NK-92 (cell line): ENCODE data around the gene CAPZA1.
"Not testable (repeated sequence)": the region's sequence is repeated elsewhere in the genome, so short reads cannot be mapped to it uniquely, and the experiment has no call there.

Experiments used
- DNase-seq: peaks from one replicate; lab custom pipeline; 2025; ENCODE audit not compliant: unreplicated experiment; lab: John Stamatoyannopoulos, UW

CAPZA1 gene

DNA sequence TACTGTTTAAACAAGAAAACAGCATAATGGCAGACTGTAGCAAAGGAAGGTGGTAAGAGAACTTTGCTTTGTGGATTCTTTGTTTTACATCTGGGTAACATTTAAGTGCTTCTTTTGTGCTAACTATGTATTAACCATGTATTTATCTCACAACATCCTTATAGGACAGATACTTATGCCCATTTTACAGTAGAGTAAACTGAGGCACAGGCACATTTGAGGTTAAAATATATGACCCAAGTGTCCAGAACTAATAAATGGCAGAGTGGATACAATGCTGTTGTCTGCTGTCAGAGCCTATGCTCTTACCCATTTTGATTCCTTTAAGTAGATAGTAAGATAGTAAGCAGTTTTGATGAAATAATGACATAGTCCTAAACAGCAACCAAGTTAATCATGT is 7.3 kb downstream of the CAPZA1 start:
- DNase-seq = no peak

DNA sequence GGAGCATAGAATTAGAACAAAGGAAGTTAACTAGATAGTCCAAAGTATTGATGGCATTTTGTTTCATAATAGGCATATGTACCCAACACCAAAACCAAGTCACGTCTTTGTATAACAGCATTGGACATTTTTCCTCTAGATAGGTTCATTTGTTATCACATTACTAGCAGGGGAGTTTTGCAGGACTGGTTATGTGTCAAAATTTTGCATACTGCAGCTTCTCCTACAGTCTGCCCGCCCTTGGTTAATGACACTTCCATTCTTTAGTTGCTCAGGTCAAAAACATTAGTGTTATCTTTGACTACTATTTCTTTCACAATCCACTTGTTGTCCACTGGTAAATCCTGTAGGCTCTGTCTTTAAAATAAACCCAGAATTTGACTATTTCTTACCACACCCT is 8.9 kb downstream of the CAPZA1 start:
- no peak for DNase-seq

GRCh38 chr1:112629256-112629655 is 9.6 kb downstream of the CAPZA1 start:
- no peak for DNase-seq

DNA sequence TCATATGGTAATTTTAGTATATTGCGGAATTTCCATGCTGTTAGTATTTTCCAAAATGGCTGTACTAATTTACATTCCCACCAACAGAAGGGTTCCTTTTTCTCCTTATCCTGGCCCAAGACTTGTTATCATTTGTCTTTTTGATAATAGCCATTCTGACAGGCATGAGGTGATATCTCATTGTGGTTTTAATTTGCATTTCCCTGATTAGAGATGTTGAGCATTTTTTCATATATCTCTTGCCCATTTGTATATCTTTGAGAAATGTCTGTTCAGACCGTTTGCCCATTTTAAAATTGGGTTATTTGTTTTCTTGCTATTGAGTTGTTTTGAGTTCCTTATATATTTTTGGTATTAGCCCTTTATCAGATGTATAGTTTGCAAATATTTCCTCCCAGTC is 14.0 kb downstream of the CAPZA1 start:
- no peak for DNase-seq

GRCh38 chr1:112634367-112634766 is 14.7 kb downstream of the CAPZA1 start:
- DNase-seq = no peak

DNA sequence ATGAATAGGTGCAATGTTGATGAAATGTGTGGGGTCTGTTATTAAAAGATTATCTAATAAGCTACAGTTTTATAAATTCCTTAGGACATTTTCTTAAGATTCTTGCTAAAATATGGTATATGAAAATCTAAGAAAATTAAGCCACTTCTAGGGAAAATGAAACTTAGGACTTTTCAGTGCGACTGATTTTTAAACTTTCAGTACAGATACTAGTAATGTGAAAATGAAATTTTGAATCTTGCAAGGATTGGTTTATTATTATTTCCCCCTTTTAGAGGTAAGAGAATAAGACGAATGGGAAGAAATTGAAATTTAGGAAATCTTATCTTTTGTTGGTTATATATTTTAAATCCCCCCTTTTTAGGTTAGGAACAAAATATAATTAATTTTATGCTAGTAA is 16.4 kb downstream of the CAPZA1 start:
- DNase-seq = no peak

DNA sequence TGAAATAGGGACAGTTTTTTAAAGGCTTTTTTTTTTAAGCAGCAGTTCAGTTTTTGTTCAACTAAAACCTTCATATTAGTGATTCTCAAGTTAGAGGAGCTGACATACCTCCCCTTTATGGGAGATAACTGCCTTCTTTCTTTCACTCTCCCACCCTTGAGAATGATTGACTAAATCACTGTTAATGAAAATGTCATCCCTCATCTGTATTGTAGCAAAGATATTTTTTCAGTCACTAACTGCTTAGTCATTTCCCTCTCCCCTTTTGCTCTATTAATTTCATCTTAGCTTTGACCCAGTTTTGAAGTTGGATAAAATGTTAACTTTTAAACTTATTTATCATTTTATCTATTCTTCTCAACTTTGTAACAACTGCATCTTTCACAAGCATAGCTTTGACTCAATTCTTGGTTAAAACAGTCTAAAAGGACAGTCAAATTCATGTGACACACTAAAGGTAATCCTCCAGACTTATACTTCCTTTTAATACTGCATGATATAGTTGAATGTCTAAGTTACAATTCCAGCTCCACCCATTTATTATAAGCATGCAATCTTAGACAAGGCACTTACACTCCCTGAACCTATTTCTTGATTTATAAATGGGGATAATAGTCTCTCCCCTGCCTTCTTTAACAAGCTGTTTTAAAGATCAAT is 17.1 kb downstream of the CAPZA1 start:
- no peak for DNase-seq

GRCh38 chr1:112637254-112638109 is 17.9 kb downstream of the CAPZA1 start:
- DNase-seq = no peak

GRCh38 chr1:112638110-112638428 is 18.4 kb downstream of the CAPZA1 start:
- no peak for DNase-seq

DNA sequence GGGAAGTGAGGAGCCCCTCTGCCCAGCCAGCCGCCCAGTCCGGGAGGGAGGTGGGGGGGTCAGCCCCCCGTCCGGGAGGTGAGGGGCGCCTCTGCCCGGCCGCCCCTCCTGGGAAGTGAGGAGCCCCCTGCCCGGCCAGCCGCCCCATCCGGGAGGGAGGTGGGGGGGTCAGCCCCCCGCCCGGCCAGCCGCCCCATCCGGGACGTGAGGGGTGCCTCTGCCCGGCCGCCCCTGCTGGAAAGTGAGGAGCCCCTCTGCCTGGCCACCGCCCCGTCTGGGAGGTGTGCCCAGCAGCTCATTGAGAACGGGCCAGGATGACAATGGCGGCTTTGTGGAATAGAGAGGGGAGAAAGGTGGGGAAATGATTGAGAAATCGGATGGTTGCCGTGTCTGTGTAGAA is 20.8 kb downstream of the CAPZA1 start:
- not testable (repeated sequence) for DNase-seq

DNA sequence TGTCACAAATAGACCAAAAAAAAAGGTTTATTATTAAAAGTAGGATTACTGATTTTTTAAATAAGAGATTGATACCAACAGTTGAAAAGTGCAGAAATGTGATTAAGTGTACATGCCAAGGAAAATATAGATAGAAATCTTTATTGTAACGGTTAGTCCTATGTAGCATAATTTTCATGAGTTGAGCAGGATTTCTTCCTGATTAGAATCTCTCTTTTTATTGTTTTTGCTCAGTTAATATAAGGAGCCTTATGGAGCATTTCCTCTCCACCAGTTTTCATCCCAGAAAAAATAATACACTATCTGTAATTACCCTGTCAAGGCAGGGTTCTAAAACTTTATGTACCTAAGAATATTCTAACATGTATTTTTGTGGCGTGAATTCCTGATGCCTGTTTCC is 23.4 kb downstream of the CAPZA1 start:
- no peak for DNase-seq

DNA sequence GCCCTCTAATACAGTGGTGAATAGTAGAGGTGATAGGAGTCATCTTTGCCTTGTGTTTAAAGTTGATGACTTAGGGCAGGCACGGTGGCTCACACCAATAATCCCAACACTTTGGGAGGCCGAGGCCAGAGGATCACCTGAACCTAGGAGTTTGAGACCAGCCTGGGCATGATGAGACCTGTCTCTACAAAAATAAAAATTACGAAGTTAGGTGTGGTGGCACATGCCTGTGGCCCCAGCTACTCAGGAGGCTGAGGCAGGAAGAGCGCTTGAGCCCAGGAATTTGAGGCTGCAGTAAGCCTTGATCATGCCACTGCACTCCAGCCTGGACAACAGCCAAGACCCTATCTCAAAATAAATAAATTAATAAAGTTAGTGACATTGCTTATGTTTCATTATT is 26.6 kb downstream of the CAPZA1 start:
- no peak for DNase-seq

DNA sequence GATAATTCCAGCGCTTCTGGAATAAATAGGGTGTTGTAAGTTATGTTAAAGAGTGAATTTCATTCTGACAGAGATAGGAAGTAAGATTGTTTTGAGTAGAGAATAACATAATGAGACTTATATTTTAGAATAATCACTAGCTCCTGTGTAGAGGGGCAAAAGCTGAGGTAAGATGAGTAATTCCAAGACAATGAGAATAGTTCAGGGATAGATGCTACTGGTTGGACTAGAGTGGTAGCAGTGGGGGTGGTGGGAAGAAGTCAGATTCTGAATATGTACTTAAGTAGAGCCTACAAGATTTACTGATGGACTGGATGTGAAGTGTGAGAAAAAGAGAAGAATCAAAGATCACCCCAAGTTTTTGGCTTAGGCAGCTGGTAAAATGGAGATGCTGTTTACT is 31.6 kb downstream of the CAPZA1 start:
- DNase-seq = no peak

DNA sequence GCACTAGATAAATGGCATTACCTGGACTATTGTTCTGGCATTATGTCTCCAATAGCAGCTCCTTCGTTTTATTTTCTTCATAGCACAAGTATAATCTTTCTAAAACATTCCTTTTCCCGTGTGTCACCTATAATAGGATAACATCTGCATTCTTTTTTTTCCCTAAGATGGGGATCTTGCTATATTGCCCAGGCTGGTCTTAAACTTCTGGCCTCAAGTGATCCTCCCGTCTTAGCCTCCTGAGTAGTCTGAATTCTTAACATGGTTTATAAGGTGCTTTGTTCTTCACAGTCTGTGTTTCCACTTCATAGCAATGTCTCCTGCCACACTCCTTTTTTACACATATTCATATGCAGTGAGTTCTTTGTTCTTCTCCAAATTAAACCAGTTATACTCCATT is 46.2 kb downstream of the CAPZA1 start:
- no peak for DNase-seq

DNA sequence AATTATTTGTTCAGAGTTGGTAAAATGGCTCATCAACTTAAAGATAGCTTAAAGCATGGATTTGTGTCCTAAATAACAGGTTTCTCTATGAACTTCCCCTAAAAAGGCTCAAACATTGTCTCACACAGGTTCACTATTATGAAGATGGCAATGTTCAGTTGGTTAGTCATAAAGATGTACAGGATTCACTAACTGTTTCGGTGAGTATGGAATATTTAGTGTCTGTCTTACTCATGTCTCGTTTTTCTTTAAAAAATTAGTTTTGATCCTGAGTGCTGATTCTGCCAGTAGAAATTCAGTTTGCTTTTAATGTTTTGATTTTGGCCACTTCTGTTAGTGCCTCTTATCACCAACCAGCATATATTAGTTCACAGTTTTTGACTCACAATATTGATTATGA is 47.3 kb downstream of the CAPZA1 start:
- no peak for DNase-seq

DNA sequence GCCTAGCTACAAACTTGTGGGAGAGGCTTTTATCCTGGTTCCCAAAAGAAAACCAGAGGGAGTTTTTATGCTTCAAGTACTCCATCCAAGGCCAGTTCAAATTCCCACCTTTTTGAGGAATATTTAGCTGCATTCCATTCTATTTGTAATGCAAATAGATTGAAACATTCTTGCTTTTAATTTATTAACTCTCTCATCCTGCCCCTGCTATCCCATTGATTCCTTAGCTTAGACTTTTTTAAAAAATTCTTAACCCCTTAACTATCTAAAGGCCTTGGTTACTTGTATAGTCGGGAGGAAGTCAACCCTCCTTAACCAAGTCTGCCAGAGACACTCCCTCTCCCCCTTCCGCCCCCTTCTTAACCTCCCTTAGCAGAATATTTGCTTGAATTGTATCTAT is 52.4 kb downstream of the CAPZA1 start:
- no peak for DNase-seq

GRCh38 chr1:112672842-112673241 is 53.2 kb downstream of the CAPZA1 start:
- no peak for DNase-seq

DNA sequence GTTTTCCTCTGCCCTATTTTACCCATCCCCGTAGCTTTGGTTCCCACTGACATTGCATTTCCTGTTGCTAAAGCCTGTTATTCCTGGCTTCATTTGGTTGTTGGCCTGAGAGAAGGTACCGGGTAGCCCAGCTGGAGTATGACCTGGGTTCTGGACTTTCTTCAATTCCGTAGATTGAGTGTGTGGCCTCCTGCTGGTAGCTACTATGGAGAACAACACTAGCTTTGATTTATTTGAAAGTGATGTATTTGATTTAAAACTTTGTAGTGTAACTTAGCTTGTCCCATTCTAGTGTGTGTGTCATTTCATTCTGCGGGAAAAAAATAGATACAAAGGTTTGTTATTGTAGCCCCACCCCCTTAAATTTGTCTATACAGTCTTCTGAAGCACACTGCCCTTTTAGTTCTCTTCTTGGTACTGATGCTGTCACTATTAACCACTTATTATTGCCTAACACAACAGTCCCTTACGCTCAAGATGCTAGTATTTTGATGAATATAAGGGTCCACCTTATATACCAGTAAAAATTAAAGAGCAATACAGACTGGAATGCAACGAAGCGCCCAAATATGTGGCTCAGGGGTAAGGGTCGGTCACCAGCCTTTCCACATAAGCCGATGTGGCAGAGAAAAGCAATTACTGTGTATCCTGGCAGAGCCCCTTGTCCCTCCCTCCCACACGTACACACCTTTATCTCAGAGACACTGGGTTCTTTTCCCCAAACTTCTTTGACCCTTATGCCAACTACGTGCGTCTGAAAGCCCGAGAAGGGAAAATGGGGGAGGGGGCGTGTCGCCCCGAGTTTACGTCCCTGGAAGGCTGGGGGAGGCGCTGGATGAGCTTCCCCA is 54.2 kb downstream of the CAPZA1 start:
- DNase-seq = no peak

- DNase-seq = no peak
Observed at GRCh38 chr1:112674440-112674985, 54.9 kb downstream of the CAPZA1 start, which contains the start of gene MOV10. Gene MOV10, plus strand, starts transcription at chr1:112674659. Its CDS starts 254 bp downstream, at chr1:112674913.

DNA sequence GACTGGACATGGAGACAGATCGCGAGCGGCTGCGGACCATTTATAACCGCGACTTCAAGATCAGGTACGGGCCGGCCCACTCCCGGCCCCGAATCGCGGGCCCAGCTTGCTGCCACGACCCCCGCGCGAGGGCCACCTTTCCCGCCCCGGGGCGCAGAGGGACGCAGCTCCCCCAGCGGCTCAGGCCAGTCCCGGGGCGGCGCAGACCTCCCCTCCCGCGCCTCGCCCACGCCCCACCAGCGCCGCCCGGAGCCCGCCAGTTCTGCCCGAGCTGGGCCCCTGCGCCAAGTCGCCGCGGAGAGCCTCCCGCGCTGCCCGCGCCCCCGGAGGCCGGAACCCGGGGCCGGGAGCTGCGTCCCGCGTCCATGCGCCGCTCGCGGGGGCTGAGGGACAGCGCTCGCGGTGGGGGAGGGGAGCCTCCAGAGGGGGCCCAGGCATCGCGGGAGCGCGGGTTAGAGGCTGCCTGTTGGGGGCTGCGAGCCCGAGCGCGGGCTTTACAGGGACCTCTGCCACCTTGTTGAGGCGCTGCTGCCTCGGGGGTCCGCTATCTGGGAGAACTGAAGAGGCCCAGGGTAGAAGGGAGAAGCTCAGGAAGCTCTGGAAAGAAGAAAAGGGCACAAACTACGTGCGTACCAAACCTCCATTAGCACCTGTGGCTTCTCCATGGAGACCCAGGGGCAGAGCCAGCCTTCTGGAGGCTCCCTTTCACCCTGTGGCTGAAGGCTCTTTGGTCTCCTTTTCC is 55.5 kb downstream of the CAPZA1 start:
- no peak for DNase-seq
